Measurements from ENCODE around the gene CTTNBP2. TPM values are rescaled to one million over a fixed set of nuclear protein-coding genes. Genes with fewer than 3 reads are reported as not detected.

CTTNBP2 gene
- total RNA-seq, 5 donors from 2014 or later (not counting 1 experiment from before 2014, with no cell fraction given): 0.06 to 0.61 (median 0.16) TPM; not detected in 2

- no CpG with 5 or more reads among the region's 1 CpG for WGBS (ENCODE audit: insufficient coverage)
- H3K27me3 ChIP-seq (replicated peaks in 1 of 2; ENCODE audit: control insufficient read depth in 2 of 2, extremely low read depth in 1 of 2, insufficient read depth in 2 of 2, low read length in 1 of 2): no peaks in the 10 kb centered on the region
- no peaks in the 10 kb centered on the region for H3K9me3 ChIP-seq
- ChIA-PET CTCF (no interaction called here), POLR2A (no interaction called here)
- H3K27me3 Mint-ChIP-seq: peaks cover 5 to 15% of the 10 kb centered on the region in 2 donors
- H3K9me3 Mint-ChIP-seq: peaks cover 0 to 5% (median 0%) of the 10 kb centered on the region in 3 donors
- H3K4me3 Mint-ChIP-seq: no peak overlapping the region
- H3K36me3 Mint-ChIP-seq: no peaks in the 10 kb centered on the region
- no peaks in the 10 kb centered on the region for H3K36me3 ChIP-seq (ENCODE audit: control insufficient read depth in 2 of 2, extremely low read depth in 1 of 2, insufficient read depth in 1 of 2, low read length in 1 of 2)
- H3K4me3 ChIP-seq (ENCODE audit: control insufficient read depth in 1 of 2, extremely low read depth in 1 of 2, low read length in 1 of 2): no peak overlapping the region
- no peak for ATAC-seq (replicated peaks in 1 of 4)
- H3K27ac ChIP-seq (ENCODE audit: low read length): no peak overlapping the region
- no peaks in the 10 kb centered on the region for H3K4me1 ChIP-seq (ENCODE audit: control insufficient read depth in 1 of 2, extremely low read depth in 1 of 2, insufficient read depth in 2 of 2, low read length in 2 of 2)
- no peaks in the 10 kb centered on the region for H3K4me1 Mint-ChIP-seq
- H3K27ac Mint-ChIP-seq: no peak overlapping the region
- DNase-seq: no peak
Observed at GRCh38 chr7:117764031-117764430, 109.2 kb downstream of the CTTNBP2 start.

DNA sequence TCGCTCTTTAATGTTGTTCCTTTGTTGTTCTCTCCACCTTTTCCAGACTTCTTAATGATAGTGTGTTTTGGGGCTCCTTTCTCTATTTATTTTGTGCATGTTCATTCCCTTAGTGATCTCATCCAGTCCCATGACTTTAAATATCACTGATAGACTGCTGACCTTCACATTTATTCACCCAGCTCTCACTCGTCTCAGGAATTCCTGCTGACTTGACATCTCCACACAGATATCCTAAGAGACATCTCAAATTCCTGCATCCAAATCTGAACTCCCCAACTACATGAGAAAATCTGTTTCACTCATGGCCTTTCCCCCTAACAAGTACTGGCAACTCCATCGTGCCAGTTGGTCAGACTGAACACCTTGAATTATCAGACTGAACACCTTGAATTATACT is 111.2 kb downstream of the CTTNBP2 start:
- Mint-ChIP-seq H3K27ac (no peak overlapping the region), H3K4me1 (no peaks in the 10 kb centered on the region), H3K27me3 (peaks cover 5 to 15% of the 10 kb centered on the region in 2 donors), H3K36me3 (no peaks in the 10 kb centered on the region), H3K9me3 (peaks cover 0 to 5% (median 0%) of the 10 kb centered on the region in 3 donors), H3K4me3 (no peak overlapping the region)
- ATAC-seq (replicated peaks in 1 of 4): no peak
- Histone ChIP-seq H3K9me3 (no peaks in the 10 kb centered on the region), H3K36me3 (ENCODE audit: control insufficient read depth in 2 of 2, extremely low read depth in 1 of 2, insufficient read depth in 1 of 2, low read length in 1 of 2) (no peaks in the 10 kb centered on the region), H3K27ac (ENCODE audit: low read length) (no peak overlapping the region), H3K4me1 (ENCODE audit: control insufficient read depth in 1 of 2, extremely low read depth in 1 of 2, insufficient read depth in 2 of 2, low read length in 2 of 2) (no peaks in the 10 kb centered on the region), H3K27me3 (replicated peaks in 1 of 2; ENCODE audit: control insufficient read depth in 2 of 2, extremely low read depth in 1 of 2, insufficient read depth in 2 of 2, low read length in 1 of 2) (no peaks in the 10 kb centered on the region), H3K4me3 (ENCODE audit: control insufficient read depth in 1 of 2, extremely low read depth in 1 of 2, low read length in 1 of 2) (no peak overlapping the region)
- POLR2A ChIA-PET: no interaction called here
- 92% methylated on average over 2 of the region's 3 CpGs for WGBS (ENCODE audit: insufficient coverage)
- CTCF ChIA-PET: no interaction called here
- no peak for DNase-seq

DNA sequence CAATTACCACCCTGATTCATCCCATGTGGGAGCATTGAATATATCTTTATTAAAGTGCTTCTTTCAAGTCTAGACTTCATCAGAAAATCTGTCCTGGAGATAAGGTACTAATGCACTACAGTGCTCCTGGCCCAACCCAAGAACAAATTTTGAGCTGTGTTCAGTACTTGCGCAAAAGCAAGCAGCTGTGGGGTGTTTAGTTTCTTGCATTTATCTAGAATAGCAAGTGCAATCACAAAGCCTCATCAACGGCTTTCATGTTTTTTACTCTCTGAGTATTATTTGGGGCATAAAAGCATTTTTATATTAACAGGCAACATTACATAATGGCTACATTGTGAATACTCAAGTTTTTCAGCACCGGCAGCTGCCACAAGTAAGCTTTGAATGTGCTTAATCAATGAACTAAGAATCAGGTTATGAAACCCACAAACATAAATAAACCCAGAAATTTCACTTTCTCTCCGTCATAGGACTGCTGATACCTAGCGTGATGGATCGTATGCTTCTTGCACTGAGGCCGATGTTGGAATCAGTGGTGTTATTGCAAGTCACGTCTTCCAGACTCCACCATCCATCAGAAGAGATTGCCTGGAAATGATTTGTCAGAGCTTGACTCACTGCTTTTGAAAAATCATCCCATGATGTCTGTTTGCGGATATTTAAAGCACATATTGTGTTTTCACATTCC is 113.1 kb downstream of the CTTNBP2 start:
- no peaks in the 10 kb centered on the region for H3K4me1 Mint-ChIP-seq
- DNase-seq (no peak), ATAC-seq (replicated peaks in 1 of 4) (no peak)
- H3K27me3 Mint-ChIP-seq: peaks cover 5 to 9% of the 10 kb centered on the region in 2 donors
- ChIA-PET CTCF (no interaction called here), POLR2A (no interaction called here)
- H3K4me3 ChIP-seq (ENCODE audit: control insufficient read depth in 1 of 2, extremely low read depth in 1 of 2, low read length in 1 of 2): no peak overlapping the region
- H3K36me3 Mint-ChIP-seq: no peaks in the 10 kb centered on the region
- H3K4me3 Mint-ChIP-seq: no peak overlapping the region
- H3K9me3 Mint-ChIP-seq: peaks cover 0 to 5% (median 0%) of the 10 kb centered on the region in 3 donors
- no peaks in the 10 kb centered on the region for H3K4me1 ChIP-seq (ENCODE audit: control insufficient read depth in 1 of 2, extremely low read depth in 1 of 2, insufficient read depth in 2 of 2, low read length in 2 of 2)
- H3K27me3 ChIP-seq (replicated peaks in 1 of 2; ENCODE audit: control insufficient read depth in 2 of 2, extremely low read depth in 1 of 2, insufficient read depth in 2 of 2, low read length in 1 of 2): no peaks in the 10 kb centered on the region
- H3K27ac Mint-ChIP-seq: no peak overlapping the region
- H3K9me3 ChIP-seq: no peaks in the 10 kb centered on the region
- no peaks in the 10 kb centered on the region for H3K36me3 ChIP-seq (ENCODE audit: control insufficient read depth in 2 of 2, extremely low read depth in 1 of 2, insufficient read depth in 1 of 2, low read length in 1 of 2)
- no peak overlapping the region for H3K27ac ChIP-seq (ENCODE audit: low read length)
- 100% methylated on average over 1 of the region's 9 CpGs for WGBS (ENCODE audit: insufficient coverage)

DNA sequence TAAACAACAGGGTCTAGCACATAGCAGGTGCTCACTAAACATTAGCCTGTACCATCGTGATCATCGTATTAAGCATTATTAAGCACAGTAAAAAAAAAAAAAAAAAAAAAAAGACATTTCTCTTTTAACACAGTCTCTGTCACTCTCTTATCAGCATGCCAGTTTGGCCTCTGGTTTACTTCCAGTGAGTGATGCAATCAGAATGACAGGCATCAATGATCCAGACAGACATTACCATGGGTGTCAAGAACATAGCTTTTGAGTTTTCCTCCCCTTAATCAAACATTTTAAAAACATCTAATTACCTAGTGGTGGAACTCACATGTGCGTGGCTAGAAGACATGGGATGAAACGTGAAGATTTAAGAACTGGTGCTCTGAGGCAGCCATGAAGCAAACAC is 115.8 kb downstream of the CTTNBP2 start:
- 95% methylated on average over 4 of the region's 4 CpGs for WGBS (ENCODE audit: insufficient coverage)
- Mint-ChIP-seq H3K4me1 (no peaks in the 10 kb centered on the region), H3K36me3 (no peaks in the 10 kb centered on the region), H3K9me3 (peaks cover 0 to under 1% (median 0%) of the 10 kb centered on the region in 3 donors), H3K27me3 (peaks cover 0 to 6% of the 10 kb centered on the region in 2 donors), H3K4me3 (no peak overlapping the region), H3K27ac (no peak overlapping the region)
- ChIA-PET CTCF (no interaction called here), POLR2A (interaction anchor here in 1 of 2 donors (0.6 kb wide), 1 partner anchor 24 kb away, joined by 3 read pairs; no protein-coding TSS in a partner anchor)
- no peak for ATAC-seq (replicated peaks in 1 of 4)
- no peaks in the 10 kb centered on the region for H3K36me3 ChIP-seq (ENCODE audit: control insufficient read depth in 2 of 2, extremely low read depth in 1 of 2, insufficient read depth in 1 of 2, low read length in 1 of 2)
- no peak for DNase-seq
- no peaks in the 10 kb centered on the region for H3K4me1 ChIP-seq (ENCODE audit: control insufficient read depth in 1 of 2, extremely low read depth in 1 of 2, insufficient read depth in 2 of 2, low read length in 2 of 2)
- no peaks in the 10 kb centered on the region for H3K9me3 ChIP-seq
- H3K4me3 ChIP-seq (ENCODE audit: control insufficient read depth in 1 of 2, extremely low read depth in 1 of 2, low read length in 1 of 2): no peak overlapping the region
- H3K27ac ChIP-seq (ENCODE audit: low read length): no peak overlapping the region
- no peaks in the 10 kb centered on the region for H3K27me3 ChIP-seq (replicated peaks in 1 of 2; ENCODE audit: control insufficient read depth in 2 of 2, extremely low read depth in 1 of 2, insufficient read depth in 2 of 2, low read length in 1 of 2)

- H3K36me3 Mint-ChIP-seq: no peaks in the 10 kb centered on the region
- POLR2A ChIA-PET: no interaction called here
Observed at GRCh38 chr7:117756586-117757085, 116.6 kb downstream of the CTTNBP2 start.

DNA sequence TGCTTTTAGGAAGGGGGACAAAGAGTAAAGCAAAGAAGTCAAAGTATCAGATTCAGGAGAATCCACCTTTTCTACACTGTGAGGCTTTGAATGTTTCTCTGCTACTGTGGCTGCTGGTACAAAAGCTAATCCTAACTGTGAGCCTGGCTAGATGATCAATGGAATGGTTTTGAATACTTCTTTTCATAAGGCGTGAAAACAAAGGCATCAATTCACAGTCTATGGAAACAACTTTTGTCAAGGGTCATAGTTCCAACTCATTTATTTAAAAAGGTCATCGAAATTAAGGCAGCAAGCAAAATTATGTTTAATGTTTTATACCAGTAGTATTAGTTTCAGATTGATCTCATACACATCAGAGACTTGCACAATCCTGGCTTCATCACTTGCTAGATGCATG is 118.1 kb downstream of the CTTNBP2 start:
- ChIA-PET CTCF (no interaction called here), POLR2A (no interaction called here)
- DNase-seq: no peak

More at GRCh38 chr7:117756586-117757085, 116.6 kb downstream of the CTTNBP2 start:
- no peaks in the 10 kb centered on the region for H3K4me1 ChIP-seq (ENCODE audit: control insufficient read depth in 1 of 2, extremely low read depth in 1 of 2, insufficient read depth in 2 of 2, low read length in 2 of 2)
- H3K9me3 ChIP-seq: no peaks in the 10 kb centered on the region
- H3K36me3 ChIP-seq (ENCODE audit: control insufficient read depth in 2 of 2, extremely low read depth in 1 of 2, insufficient read depth in 1 of 2, low read length in 1 of 2): no peaks in the 10 kb centered on the region
- Mint-ChIP-seq H3K9me3 (no peaks in the 10 kb centered on the region), H3K4me1 (no peaks in the 10 kb centered on the region), H3K4me3 (no peak overlapping the region), H3K27me3 (peaks cover 0 to 6% of the 10 kb centered on the region in 2 donors), H3K27ac (no peak overlapping the region)
- H3K27ac ChIP-seq (ENCODE audit: low read length): no peak overlapping the region
- no peaks in the 10 kb centered on the region for H3K27me3 ChIP-seq (replicated peaks in 1 of 2; ENCODE audit: control insufficient read depth in 2 of 2, extremely low read depth in 1 of 2, insufficient read depth in 2 of 2, low read length in 1 of 2)
- CTCF ChIA-PET: no interaction called here
- H3K4me3 ChIP-seq (ENCODE audit: control insufficient read depth in 1 of 2, extremely low read depth in 1 of 2, low read length in 1 of 2): no peak overlapping the region
- DNase-seq (no peak), ATAC-seq (replicated peaks in 1 of 4) (no peak)
- WGBS (ENCODE audit: insufficient coverage): no CpG with 5 or more reads among the region's 5 CpGs

More for the DNA sequence above, 118.1 kb downstream of the CTTNBP2 start:
- Mint-ChIP-seq H3K9me3 (no peaks in the 10 kb centered on the region), H3K36me3 (no peaks in the 10 kb centered on the region), H3K27me3 (peaks cover 0 to 6% of the 10 kb centered on the region in 2 donors), H3K4me3 (no peak overlapping the region), H3K4me1 (no peaks in the 10 kb centered on the region), H3K27ac (no peak overlapping the region)
- H3K27me3 ChIP-seq (replicated peaks in 1 of 2; ENCODE audit: control insufficient read depth in 2 of 2, extremely low read depth in 1 of 2, insufficient read depth in 2 of 2, low read length in 1 of 2): no peaks in the 10 kb centered on the region
- no peak for ATAC-seq (replicated peaks in 1 of 4)
- no peaks in the 10 kb centered on the region for H3K9me3 ChIP-seq
- no CpG with 5 or more reads among the region's 2 CpGs for WGBS (ENCODE audit: insufficient coverage)
- H3K4me3 ChIP-seq (ENCODE audit: control insufficient read depth in 1 of 2, extremely low read depth in 1 of 2, low read length in 1 of 2): no peak overlapping the region
- no peaks in the 10 kb centered on the region for H3K4me1 ChIP-seq (ENCODE audit: control insufficient read depth in 1 of 2, extremely low read depth in 1 of 2, insufficient read depth in 2 of 2, low read length in 2 of 2)
- no peaks in the 10 kb centered on the region for H3K36me3 ChIP-seq (ENCODE audit: control insufficient read depth in 2 of 2, extremely low read depth in 1 of 2, insufficient read depth in 1 of 2, low read length in 1 of 2)
- H3K27ac ChIP-seq (ENCODE audit: low read length): no peak overlapping the region

Data from T-cell (primary cell).